ENCODE results near the gene YIPF2. TPM values are rescaled to one million over a fixed set of nuclear protein-coding genes. Genes with fewer than 3 reads are reported as not detected.
A peak's percentile ranks its signal among the peaks of the same experiment; 100 is the strongest.

Gene YIPF2
- total RNA-seq, 1 experiment from 2014 or later, result 126 TPM

DNA sequence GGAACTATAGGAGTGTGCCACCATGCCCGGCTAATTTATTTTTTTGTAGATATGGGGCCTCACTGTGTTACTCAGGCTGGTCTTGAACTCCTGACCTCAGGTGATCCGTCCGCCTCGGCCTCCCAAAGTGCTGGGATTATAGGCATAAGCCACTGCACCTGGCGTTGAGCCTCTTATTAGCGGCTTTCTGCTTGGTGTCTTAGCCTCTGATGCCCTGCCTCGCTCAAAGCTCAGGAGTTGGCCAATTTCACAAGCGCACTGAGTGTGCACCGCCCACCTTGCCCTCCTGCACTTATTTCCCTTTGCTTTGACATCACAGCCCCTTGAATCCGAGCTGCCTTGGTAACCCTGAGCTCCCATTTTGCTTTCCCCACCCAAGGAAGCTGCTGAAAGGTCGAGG, 10.1 kb downstream of the YIPF2 start:
- no peaks in the 10 kb centered on the region for H3F3A ChIP-seq (ENCODE audit: low read length, unreplicated experiment)
- H3K79me2 ChIP-seq (ENCODE audit: low read length), result no peaks in the 10 kb centered on the region
- H4K20me1 ChIP-seq (ENCODE audit: low read length), result no peaks in the 10 kb centered on the region
- H3K27me3 ChIP-seq (ENCODE audit: low read length), result no peaks in the 10 kb centered on the region
- no peak overlapping the region for H3K9ac ChIP-seq (ENCODE audit: low read length)
- ATAC-seq (no peak), DNase-seq (no peak)
- intact Hi-C loops (cut with micrococcal nuclease), result loop anchor here (5.0 kb wide), 1 partner anchor 46 kb away; the partner anchor contains the start of gene CARM1
- no peak overlapping the region for H3K27ac ChIP-seq (ENCODE audit: low read length)
- no peaks in the 10 kb centered on the region for H3K9me3 ChIP-seq (ENCODE audit: low read length)
- peaks cover 15% of the 10 kb centered on the region for H3K4me1 ChIP-seq (ENCODE audit: insufficient read depth, low read length)
- ChIA-PET CTCF (interaction anchor here (1.1 kb wide), 1 partner anchor 46 kb away, joined by 3 read pairs; no protein-coding TSS in a partner anchor), POLR2A (ENCODE audit: unreplicated experiment) (no interaction called here)
- no peak for TF ChIP-seq EZH2phosphoT487 (IDR thresholded peaks at IDR 0.05; ENCODE audit: borderline replicate concordance, low read length)
- no peak for TF ChIP-seq EZH2 (IDR thresholded peaks at IDR 0.05; ENCODE audit: low read length, unreplicated experiment)
- no peak for TF ChIP-seq CTCF (conservative IDR thresholded peaks at IDR 0.05; ENCODE audit: low read depth, low read length)
- H3K4me3 ChIP-seq (ENCODE audit: low read length), result no peak overlapping the region
- no peak overlapping the region for H3K4me2 ChIP-seq (ENCODE audit: low read length)
- BruUV-seq (replicated peaks), result no TSS peak
- H3K36me3 ChIP-seq (ENCODE audit: low read depth, low read length), result peaks cover 11% of the 10 kb centered on the region; the same call in 1 of the 2 replicates
- H3K9me2 ChIP-seq (replicated peaks; ENCODE audit: low read length), result no peaks in the 10 kb centered on the region
- H2AFZ ChIP-seq (ENCODE audit: low read length), result no peak overlapping the region

DNA sequence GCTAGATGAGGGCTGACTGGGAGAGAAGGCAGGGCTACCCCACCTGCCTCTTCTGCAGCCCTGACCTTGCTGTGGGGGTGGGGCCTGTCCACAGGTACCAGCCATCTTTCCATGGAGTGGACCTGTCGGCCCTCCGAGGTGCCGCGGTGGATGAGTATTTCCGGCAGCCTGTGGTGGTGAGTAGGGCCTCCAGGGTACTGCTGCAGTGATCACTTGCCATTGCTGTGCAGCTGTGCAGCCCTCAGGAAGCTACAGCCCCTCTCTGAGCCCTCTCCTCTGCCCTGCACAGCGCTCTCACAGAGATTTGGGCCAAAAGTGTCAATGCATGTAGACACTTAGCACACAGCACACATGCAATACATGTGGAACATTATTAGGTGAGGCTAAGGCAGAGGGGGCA, 11.8 kb downstream of the YIPF2 start:
- no peak for DNase-seq
- Histone ChIP-seq H3K79me2 (ENCODE audit: low read length) (no peaks in the 10 kb centered on the region), H2AFZ (ENCODE audit: low read length) (no peak overlapping the region), H4K20me1 (ENCODE audit: low read length) (no peaks in the 10 kb centered on the region), H3K9me2 (replicated peaks; ENCODE audit: low read length) (no peaks in the 10 kb centered on the region), H3K9ac (ENCODE audit: low read length) (no peak overlapping the region), H3K36me3 (ENCODE audit: low read depth, low read length) (peaks cover 14% of the 10 kb centered on the region), H3K4me3 (ENCODE audit: low read length) (no peak overlapping the region), H3F3A (ENCODE audit: low read length, unreplicated experiment) (no peaks in the 10 kb centered on the region), H3K4me2 (ENCODE audit: low read length) (no peak overlapping the region), H3K4me1 (ENCODE audit: insufficient read depth, low read length) (peaks cover 15% of the 10 kb centered on the region), H3K27me3 (ENCODE audit: low read length) (no peaks in the 10 kb centered on the region), H3K27ac (ENCODE audit: low read length) (no peak overlapping the region), H3K9me3 (ENCODE audit: low read length) (no peaks in the 10 kb centered on the region)
- intact Hi-C loops (cut with micrococcal nuclease), result loop anchor here (5.0 kb wide), 1 partner anchor 44 kb away; the partner anchor contains the start of gene CARM1
- TF ChIP-seq EZH2 (IDR thresholded peaks at IDR 0.05; ENCODE audit: low read length, unreplicated experiment), result no peak
- ChIA-PET POLR2A (ENCODE audit: unreplicated experiment) (no interaction called here), CTCF (interaction anchor here (1.8 kb wide), 1 partner anchor 46 kb away, joined by 12 read pairs; the partner anchor contains the start of gene CARM1)
- no TSS peak for BruUV-seq (replicated peaks)
- no peak for ATAC-seq

DNA sequence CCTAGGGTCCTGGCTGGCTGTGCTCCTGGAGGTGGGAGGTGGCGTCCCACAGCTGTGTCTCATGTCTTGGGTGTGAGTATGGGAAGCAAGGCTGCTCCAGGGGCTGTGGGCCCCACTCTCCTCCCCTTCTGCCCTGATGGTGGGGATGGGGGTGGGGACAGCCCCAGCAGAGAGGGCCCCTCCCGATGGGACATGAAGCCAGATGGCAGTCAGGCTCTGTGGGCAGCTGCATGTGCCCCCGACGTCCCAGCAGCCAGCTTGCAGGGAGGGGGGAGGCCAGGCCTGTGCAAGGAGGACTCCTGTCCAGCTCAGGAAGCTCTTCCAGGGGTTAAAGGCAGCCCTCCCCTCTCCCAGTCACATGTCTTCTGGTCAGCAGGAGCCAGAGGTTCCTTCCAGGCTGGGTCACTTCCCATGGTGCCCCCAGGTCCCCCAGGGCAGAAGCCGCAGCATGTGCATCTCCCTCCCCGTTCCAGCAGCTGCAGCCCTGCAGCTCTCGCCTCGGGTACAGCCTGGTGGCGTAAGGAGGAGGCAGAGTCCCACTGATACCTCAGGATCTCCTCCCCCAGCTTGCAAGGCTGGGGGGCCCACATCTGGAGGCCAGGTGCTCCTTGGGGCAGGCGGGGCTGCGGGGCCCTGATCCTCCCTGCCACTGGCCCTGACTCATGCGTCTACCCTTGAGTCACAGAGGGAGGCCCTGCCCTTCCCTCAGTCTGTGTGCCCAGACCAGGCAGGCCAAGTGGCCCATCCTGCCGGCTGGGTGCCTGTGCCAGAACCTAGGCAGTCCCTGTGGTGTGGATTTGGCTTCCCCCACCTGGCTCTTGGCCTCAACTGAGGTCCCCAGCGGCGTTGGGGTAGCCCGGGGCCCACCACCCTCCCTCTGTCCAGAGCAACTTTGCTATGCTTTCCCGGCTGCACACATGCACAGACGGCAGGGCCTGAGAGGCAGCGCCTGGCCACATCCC, 13.0 kb downstream of the YIPF2 start:
- DNase-seq (peak; percentile 88), ATAC-seq (peak; percentile 98)
- TF ChIP-seq CTCF (conservative IDR thresholded peaks at IDR 0.05; ENCODE audit: low read depth, low read length) (no peak), EZH2 (IDR thresholded peaks at IDR 0.05; ENCODE audit: low read length, unreplicated experiment) (no peak), EZH2phosphoT487 (IDR thresholded peaks at IDR 0.05; ENCODE audit: borderline replicate concordance, low read length) (no peak)
- no TSS peak for BruUV-seq (replicated peaks)
- Histone ChIP-seq H2AFZ (ENCODE audit: low read length) (no peak overlapping the region), H3K79me2 (ENCODE audit: low read length) (no peaks in the 10 kb centered on the region), H3K27me3 (ENCODE audit: low read length) (no peaks in the 10 kb centered on the region), H3K9me3 (ENCODE audit: low read length) (no peaks in the 10 kb centered on the region), H3K4me2 (ENCODE audit: low read length) (peak overlapping the region; percentile 41), H3K9ac (ENCODE audit: low read length) (no peak overlapping the region), H3K9me2 (replicated peaks; ENCODE audit: low read length) (no peaks in the 10 kb centered on the region), H3K4me3 (ENCODE audit: low read length) (no peak overlapping the region), H3K4me1 (ENCODE audit: insufficient read depth, low read length) (peaks cover 15% of the 10 kb centered on the region), H3K27ac (ENCODE audit: low read length) (peak overlapping the region; percentile 47), H4K20me1 (ENCODE audit: low read length) (no peaks in the 10 kb centered on the region), H3F3A (ENCODE audit: low read length, unreplicated experiment) (no peaks in the 10 kb centered on the region), H3K36me3 (ENCODE audit: low read depth, low read length) (peaks cover 19% of the 10 kb centered on the region)
- intact Hi-C loops (cut with micrococcal nuclease), result loop anchor here (5.0 kb wide), 1 partner anchor 43 kb away; the partner anchor contains the start of gene CARM1
- POLR2A ChIA-PET (ENCODE audit: unreplicated experiment), result interaction anchor here (0.5 kb wide), 1 partner anchor 26 kb away, joined by 3 read pairs; no protein-coding TSS in a partner anchor
- CTCF ChIA-PET, result interaction anchor here (0.6 to 1.8 kb wide), 4 partner anchors 26 to 57 kb away, joined by 3 to 12 read pairs (median 7); partner anchors contain the start of gene CARM1

Measured in PC-3 (cell line).